Measurements from ENCODE around the gene KAT8.

DNA sequence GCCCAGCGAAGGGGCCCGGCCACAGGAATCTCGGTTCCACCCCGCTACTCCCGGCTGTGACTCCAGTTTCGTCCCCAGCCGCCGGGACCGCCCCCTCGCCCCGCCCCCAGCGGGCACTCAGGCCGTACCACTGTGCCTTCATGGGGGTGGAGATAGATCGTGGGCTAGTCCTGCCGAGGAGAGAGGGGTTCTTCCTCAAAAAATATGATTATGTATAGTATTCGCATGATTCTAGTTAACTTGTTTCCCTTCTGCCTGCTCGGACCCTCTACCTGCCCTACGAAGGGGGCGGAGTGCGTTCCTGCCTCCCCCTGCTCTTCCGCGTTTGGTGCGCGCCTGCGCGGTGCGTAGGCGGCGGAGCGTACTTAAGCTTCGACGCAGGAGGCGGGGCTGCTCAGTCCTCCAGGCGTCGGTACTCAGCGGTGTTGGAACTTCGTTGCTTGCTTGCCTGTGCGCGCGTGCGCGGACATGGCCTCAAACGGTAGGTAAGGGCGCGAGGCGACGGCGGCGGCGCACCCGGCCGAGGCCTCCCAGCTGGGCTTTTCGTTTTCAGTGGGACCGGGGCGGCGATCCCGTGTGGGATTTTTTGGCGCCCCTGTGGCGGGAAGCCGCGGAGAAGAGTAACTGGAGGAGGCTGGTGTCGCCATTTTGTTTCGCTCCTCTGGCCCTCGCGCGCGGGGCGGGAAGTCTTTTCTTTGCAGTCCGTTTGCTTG lies 62.4 kb downstream of the KAT8 start, which contains the start of gene FUS:
- TF ChIP-seq, protein P1, sequence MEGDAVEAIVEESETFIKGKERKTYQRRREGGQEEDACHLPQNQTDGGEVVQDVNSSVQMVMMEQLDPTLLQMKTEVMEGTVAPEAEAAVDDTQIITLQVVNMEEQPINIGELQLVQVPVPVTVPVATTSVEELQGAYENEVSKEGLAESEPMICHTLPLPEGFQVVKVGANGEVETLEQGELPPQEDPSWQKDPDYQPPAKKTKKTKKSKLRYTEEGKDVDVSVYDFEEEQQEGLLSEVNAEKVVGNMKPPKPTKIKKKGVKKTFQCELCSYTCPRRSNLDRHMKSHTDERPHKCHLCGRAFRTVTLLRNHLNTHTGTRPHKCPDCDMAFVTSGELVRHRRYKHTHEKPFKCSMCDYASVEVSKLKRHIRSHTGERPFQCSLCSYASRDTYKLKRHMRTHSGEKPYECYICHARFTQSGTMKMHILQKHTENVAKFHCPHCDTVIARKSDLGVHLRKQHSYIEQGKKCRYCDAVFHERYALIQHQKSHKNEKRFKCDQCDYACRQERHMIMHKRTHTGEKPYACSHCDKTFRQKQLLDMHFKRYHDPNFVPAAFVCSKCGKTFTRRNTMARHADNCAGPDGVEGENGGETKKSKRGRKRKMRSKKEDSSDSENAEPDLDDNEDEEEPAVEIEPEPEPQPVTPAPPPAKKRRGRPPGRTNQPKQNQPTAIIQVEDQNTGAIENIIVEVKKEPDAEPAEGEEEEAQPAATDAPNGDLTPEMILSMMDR (IDR thresholded peaks at IDR 0.05), result no peak
- peak in 1 of 2 donors; percentile 100 for TF ChIP-seq POLR2A (IDR thresholded peaks at IDR 0.05)
